Erythroblast (primary cell): ENCODE data around the gene SNAI1.

Experiments used
- DNase-seq, 2 experiments: peaks; one replicate each; lab custom pipeline; 2025; lab: John Stamatoyannopoulos, UW
- GATA1 ChIP-seq: IDR thresholded peaks from 2 replicates; pipeline ENCODE4 v1.6.1; 2011; ENCODE audit warnings: low read depth, mild to moderate bottlenecking, control low read depth, low read length, moderate library complexity
- POLR2A ChIP-seq: IDR thresholded peaks from 2 replicates; pipeline ENCODE4 v1.6.1; 2011; ENCODE audit warnings: mild to moderate bottlenecking, low read length

Gene SNAI1

DNA sequence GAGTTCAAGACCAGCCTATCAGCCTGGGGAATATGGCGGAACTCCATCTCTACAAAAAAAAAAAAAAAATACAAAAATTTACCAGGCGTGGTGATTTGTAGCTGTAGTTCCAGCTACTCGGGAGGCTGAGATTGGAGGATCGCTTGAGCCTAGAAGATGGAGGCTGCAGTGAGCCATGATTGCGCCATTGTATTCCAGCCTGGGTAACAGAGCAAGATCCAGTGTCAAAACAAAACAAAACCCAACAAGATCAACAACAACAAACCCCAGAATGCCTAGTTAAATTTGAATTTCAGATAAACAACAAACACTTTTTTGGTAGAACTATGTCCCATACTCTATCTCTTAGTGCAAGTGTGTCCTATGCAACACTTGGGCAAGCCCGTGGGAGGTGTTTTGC, 39.9 kb downstream of the SNAI1 start:
- TF ChIP-seq POLR2A, result no peak
- TF ChIP-seq GATA1, result no peak
- DNase-seq, result no peak

DNA sequence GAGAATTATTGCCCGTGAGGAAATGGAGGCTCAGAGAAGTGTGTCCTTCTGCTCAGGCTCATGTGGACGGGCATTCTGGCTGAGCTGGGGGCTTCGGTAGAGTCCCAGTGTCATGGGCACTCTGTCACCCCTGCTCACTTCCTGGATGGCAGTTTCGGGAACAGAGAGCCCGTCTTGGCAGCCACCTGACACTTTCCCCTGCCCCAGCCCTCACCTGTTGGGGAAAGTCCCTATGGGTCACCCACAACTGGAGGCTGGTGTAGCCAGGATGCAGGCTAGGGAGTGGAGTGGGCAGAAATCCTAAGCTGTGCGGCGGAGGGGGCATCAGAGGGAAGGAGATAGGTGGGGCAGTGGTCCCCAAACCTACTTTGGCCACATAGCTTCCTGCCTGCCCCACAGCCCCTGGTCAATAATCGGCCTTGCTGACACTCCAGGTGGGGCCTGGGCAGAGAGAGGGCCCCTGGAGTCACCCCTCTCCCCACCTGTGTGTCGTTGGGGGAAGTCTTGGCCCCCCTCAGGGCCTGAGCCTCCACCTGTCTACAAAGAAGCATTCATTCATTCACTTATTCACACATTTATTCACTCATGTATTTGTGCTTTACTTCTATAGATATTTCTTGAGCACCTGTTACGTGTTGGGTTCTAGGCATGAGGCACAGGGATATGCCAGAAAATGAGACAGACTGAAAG, 40.5 kb downstream of the SNAI1 start:
- no peak for DNase-seq
- no peak for TF ChIP-seq GATA1
- no peak for TF ChIP-seq POLR2A

DNA sequence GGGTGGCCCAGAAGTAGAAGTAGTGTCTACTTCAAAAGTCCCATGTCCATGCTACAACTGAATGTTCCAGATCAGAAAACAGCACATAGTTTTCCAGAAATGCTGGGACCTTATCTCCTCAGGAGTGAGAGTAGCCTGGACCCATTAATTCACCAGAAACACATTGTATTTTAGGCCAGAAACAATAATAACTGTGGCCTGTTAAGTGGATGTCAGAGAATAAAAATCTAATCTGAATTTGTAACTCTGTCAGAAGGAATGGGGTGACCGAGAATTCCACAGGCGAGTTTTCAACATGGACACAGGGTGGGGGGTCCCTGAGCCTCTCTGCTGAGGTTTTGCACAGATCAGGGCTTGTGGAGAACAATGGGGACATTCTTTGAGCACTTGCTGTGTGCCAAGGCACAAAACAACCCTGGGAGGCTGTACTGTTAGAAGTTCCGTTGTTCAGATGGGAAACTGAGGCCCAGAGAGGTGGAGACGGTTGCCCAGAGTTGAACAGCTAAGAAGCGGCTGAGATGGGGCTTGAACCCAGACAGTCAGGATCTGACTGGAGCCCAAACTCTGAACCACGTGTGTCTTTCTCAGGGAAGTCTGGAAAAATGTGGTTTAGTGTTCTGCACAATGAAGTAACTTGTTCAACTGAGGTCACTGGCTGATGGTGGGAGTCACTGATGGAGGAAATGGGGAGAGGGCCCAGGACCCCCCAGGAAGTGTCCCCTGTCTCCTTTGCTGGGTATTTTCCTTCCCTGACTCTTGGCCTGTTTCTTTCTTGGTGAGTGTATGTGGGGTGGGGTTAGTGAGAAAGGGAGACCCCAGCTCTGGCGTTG, 44.2 kb downstream of the SNAI1 start:
- TF ChIP-seq POLR2A (no peak), GATA1 (no peak)
- DNase-seq, result no peak

DNA sequence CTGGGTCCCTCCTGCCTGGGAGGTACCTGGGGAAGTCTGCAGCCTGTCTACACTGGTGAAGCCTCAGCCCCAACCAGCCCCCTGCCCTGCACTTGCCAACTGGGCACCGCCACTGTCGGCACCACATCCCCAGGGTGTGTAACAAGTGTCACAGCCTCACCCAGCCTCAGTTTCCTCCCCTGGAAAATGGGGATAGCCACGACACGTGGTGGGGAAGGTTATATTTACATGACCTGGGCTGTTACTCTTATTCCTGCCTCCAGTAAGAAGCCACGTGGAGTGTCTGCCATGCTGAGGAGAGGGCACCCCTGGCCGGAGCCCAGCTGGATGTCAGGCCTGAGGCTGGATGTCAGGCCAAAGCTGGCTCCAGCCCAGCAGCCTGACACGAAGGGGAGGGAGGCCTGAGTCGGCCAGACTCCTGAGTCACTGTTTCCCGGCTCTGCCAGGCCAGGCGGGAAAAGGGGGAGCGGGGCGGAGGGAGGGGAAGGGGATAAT, 44.9 kb downstream of the SNAI1 start:
- DNase-seq, result no peak
- no peak for TF ChIP-seq GATA1
- TF ChIP-seq POLR2A, result no peak

DNA sequence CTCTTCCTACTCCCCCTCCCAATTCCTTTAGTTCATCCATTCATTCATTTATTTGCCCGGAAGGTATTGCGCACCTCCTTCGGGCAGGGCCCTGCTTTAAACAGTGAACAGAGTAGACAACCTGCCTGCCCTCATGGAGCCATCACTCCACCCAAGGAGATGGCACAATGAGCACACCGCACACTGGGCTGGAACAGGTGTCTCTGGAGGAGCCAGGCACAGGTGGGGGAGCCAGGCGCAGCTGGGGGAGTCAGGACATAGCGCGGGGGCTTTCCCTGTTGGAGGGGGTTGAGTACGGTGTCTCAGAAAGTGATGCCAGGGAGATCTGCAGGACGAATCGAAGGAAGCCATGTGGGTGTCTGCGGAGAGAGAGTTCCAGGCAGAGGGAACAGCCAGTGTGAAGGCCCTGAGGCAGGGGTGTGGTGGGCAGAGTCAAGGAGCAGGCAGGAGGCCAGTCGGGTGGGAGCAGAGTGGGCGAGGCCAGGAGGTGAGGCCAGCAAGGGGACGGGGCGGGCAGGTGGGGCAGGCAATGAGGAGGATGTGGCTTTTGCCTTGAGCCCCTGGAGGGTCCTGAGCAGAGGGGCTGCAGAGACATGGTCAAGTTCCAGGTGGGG, 46.4 kb downstream of the SNAI1 start:
- TF ChIP-seq POLR2A, result no peak
- TF ChIP-seq GATA1, result no peak
- no peak for DNase-seq

DNA sequence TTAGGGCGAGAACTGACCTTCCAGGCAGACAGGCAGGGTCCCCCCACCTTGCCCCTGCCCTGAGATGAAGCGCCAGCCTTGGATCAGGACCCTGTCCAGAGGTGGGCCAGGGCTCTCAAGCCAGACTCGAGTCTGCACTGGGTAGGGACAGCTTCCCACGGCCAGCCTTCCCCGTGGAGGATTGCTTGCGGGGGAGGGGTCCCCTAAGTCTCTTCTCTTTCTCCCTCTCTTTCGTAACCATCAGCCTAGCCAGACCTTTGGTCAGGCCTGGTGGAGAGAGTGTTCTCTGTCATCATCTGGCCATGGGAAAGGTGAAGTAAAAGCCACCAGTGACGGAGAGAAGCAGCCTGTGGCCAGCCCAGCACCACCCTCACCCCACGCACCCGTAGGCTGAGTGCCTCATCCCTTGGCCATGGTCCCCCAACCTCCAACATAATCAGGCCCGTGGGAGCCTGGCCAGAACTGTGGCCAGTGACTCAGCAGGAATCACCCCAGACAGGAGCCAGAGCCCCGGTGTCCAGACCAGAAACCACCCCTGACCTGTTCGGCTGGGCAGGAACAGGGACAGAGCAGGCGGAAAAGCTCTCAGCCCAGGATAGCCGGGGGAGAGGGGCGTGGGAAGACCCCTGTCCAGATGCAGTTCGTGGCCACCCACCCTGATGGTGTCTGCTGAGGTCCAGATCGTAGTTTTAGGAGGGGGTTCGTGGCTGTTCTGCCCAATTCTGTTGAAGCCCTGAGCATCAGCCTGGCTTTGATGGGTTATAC, 47.1 kb downstream of the SNAI1 start:
- TF ChIP-seq GATA1, result no peak
- TF ChIP-seq POLR2A, result no peak
- DNase-seq, result no peak

DNA sequence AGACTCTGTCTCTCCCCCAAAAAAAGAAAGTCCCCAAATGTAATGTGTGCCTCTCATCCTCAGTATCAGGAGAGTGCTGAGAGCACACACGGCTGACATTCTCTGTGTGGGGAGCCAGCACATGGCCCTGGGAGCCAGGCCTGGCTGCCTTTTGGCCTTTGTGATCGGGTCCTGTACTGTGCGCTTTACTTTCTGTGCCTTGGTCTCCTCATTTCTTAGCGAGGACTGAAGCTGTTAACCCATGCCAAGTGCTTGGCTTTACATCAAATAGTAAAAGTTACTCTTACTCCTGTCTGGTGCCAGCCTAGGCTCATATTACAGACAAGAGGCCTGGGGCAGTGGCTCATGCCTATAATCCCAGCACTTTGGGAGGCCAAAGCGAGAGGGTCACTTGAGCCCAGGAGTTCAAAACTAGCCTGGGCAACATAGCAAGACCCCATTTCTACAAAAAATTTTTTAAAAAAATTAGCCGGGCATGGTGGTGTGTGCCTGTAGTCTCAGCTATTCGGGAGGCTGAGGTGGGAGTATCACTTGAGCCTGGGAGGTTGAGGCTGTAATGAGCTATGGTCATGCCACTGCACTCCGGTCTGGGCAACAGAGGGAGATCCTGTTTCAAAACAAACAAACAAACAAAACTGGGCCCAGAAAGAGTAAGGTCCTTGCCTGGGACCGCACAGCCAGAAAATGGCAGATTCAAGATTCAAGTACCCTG, 50.3 kb downstream of the SNAI1 start:
- TF ChIP-seq GATA1, result no peak
- TF ChIP-seq POLR2A, result no peak
- no peak for DNase-seq

DNA sequence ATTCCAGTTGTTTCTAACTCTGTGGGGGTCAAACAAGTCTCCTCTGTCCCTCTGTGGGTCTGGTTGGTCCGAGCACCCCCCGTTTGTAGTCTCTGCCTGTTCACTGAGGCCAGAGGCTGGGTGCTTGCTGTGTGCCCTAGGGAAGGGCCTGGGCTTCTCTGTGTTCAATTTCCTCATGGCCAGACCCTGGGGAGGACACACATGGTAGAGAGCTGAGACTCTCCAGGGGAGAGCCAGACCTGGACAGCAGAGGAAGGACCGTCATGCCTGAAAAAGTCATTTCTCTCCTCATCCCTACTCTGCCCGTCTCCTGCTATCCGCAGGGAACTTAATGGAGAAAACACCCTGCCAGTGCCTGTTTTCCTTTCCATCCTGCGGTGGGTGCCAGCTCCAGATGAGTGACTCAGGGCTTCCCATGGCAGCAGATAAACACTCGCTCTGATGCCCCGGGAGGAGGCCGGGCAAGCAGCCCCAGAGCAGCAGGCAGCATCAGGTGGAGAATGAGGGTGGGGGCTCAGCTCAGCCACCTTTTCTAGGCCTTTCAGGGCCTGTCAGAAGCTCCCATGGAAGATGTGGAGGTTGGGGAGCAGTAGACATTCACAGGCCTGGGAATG, 51.9 kb downstream of the SNAI1 start:
- no peak for DNase-seq

DNA sequence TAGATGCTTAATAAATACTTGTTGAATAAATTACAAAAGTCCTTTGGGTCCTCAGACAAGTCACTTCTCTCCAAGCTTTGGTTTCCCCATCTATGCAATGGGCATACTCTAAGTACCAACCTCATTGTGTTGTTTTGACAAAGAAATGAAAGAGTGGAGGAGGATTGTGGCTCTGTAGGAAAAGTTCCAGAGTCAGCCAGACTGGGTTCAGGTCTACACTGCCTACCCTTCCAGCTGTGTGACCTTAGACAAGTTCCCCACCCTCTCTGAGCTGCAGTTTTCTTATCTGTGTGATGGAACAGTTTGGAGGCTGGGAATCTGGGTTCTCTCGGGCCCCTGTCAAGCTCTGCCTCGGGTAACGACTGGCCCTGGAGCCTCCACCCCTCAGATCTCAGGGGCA, 53.9 kb downstream of the SNAI1 start:
- no peak for DNase-seq
- TF ChIP-seq POLR2A, result no peak
- TF ChIP-seq GATA1, result no peak

More for the DNA sequence above, 51.9 kb downstream of the SNAI1 start:
- TF ChIP-seq POLR2A (no peak), GATA1 (no peak)

DNA sequence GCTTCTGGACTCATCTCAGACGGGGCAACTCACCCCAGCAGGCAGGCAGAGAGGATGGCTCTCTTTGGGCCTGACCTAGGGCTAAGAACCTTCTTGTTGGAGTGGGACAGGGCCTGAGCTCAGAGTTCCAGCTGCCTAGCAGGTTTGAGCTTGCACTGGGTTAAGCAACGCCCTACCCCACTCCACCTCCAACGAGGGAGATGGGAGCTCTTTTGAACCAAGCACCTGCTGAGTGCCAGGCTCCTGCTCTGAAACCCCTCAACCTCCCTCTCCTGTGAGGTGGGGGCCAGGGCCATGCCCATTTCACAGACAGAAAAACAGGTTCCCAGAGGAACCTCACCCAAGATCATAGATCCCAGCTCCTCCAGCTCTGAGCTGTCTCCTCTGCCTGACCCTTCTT, 54.3 kb downstream of the SNAI1 start:
- no peak for DNase-seq
- no peak for TF ChIP-seq GATA1
- no peak for TF ChIP-seq POLR2A

DNA sequence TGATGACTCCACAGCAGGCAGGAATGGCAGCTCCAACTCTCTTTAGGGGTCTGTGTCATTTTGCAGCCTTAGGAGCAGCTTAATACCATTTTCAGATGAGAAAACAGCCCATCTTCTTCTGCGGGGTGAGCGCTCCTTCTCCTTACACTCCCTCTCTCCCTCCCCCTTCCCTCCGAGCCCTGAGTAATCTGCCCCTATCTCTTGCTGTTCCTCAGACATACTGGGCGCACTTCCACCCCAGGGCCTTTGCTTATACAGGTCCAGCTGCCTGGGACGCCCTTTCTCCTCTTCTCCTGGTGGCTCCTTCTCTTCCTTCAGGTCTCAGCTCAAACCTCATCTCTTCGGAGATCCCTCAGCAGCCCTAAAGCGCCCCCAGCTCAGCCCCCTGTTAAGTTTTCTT, 54.8 kb downstream of the SNAI1 start:
- TF ChIP-seq GATA1 (no peak), POLR2A (no peak)

DNA sequence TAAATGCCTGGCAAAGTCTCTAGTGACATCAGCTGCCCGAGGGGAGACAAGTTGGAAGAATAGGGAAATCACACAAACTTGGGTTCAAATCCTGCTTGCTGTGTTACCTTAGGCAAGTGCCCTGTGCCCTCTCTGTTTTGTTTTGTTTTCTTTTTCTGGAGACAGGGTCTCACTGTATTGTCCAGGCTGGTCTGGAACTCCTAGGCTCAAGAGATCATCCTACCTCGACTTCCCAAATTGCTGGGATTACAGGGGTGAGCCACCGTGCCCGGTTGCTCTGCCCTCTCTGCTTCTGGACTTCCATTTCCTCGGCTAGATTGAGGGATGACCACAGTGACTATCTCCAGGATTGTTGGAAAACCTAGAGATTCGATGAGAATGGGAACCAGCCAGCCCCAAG, 55.4 kb downstream of the SNAI1 start:
- TF ChIP-seq GATA1, result no peak
- no peak for TF ChIP-seq POLR2A
- no peak for DNase-seq

More for the DNA sequence above, 54.8 kb downstream of the SNAI1 start:
- DNase-seq, result no peak
